CD8-positive, alpha-beta memory T cell (primary cell): ENCODE data around the gene STAB2. TPM values are rescaled to one million over a fixed set of nuclear protein-coding genes. Genes with fewer than 3 reads are reported as not detected.

Experiments
- CTCF ChIA-PET: fragments of 350-600 bp; sonication (Branson Sonifier 250); formaldehyde crosslinking; loops from one replicate; lab custom pipeline; 2021; ENCODE audit warnings: antibody characterized with exemption; lab: Charles Lee
- POLR2A ChIA-PET: fragments of 350-600 bp; sonication (Branson Sonifier 250); formaldehyde crosslinking; loops from one replicate; lab custom pipeline; 2021; ENCODE audit warnings: antibody characterized with exemption; lab: Charles Lee
- DNase-seq, 5 donors: peaks; one replicate each; pipeline versions ENCODE4 v3.0.0 to v3.0.0-alpha.2; 2020 to 2022; ENCODE audit warnings: mixed read lengths in 1 of 5
- H3K27ac ChIP-seq: one replicate; pipeline ENCODE4 v1.7.0; 2013; ENCODE audit warnings: low read depth, mild to moderate bottlenecking, low read length, moderate library complexity
- H3K27me3 ChIP-seq: 2 replicates; pipeline ENCODE4 v1.7.0; 2013; ENCODE audit warnings: low read length, mild to moderate bottlenecking; ENCODE audit not compliant: insufficient read depth, poor library complexity, severe bottlenecking
- H3K36me3 ChIP-seq: 2 replicates; pipeline ENCODE4 v1.7.0; 2013; ENCODE audit warnings: mild to moderate bottlenecking, low read length, moderate library complexity; ENCODE audit not compliant: insufficient read depth
- H3K4me1 ChIP-seq: 2 replicates; pipeline ENCODE4 v1.7.0; 2013; ENCODE audit warnings: mild to moderate bottlenecking, low read length, moderate library complexity; ENCODE audit not compliant: insufficient read depth
- H3K4me3 ChIP-seq: 2 replicates; pipeline ENCODE4 v1.7.0; 2013; ENCODE audit warnings: mild to moderate bottlenecking, low read length
- H3K9me3 ChIP-seq: 2 replicates; pipeline ENCODE4 v1.7.0; 2013; ENCODE audit warnings: mild to moderate bottlenecking, low read length
- H3K27ac Mint-ChIP-seq, 8 donors: one replicate each; pipeline ENCODE4 v1.8.0; 2020 to 2021; ENCODE audit warnings: mixed read lengths in 8 of 8, mild to moderate bottlenecking in 6 of 8, inconsistent platforms in 3 of 8, moderate library complexity in 3 of 8
- H3K27me3 Mint-ChIP-seq, 2 donors: one replicate each; pipeline ENCODE4 v1.8.0; 2020 to 2021; ENCODE audit warnings: mixed read lengths in 2 of 2, mild to moderate bottlenecking in 1 of 2, moderate library complexity in 1 of 2
- H3K36me3 Mint-ChIP-seq, 3 donors: one replicate each; pipeline ENCODE4 v1.8.0; 2020 to 2021; ENCODE audit warnings: mixed read lengths in 3 of 3, inconsistent platforms in 1 of 3, mild to moderate bottlenecking in 1 of 3
- H3K4me1 Mint-ChIP-seq, 3 donors: one replicate each; pipeline ENCODE4 v1.8.0; 2020 to 2021; ENCODE audit warnings: mixed read lengths in 3 of 3, inconsistent platforms in 1 of 3, mild to moderate bottlenecking in 1 of 3
- H3K4me3 Mint-ChIP-seq, 7 donors: one replicate each; pipeline ENCODE4 v1.8.0; 2020 to 2021; ENCODE audit warnings: mixed read lengths in 7 of 7, mild to moderate bottlenecking in 6 of 7, moderate library complexity in 4 of 7, inconsistent platforms in 2 of 7
- H3K9me3 Mint-ChIP-seq, 5 donors: one replicate each; pipeline ENCODE4 v1.8.0; 2020 to 2022; ENCODE audit warnings: mixed read lengths in 5 of 5, mild to moderate bottlenecking in 3 of 5, moderate library complexity in 2 of 5, inconsistent platforms in 1 of 5
- polyA plus RNA-seq: library from polyadenylated mRNA; unstranded; fragments of 300-500 nt; fragmentation: Illumina TruSeq; gene quantifications from one replicate; pipeline ENCODE4 v1.2.3, GENCODE V29; 2021
- total RNA-seq, 2 experiments: library from RNA; stranded (reverse); gene quantifications; one replicate each; pipeline ENCODE4 v1.2.3, GENCODE V29; 2021

Gene STAB2
- total and polyA plus RNA-seq, 3 experiments from 2014 or later, result not detected

- Mint-ChIP-seq H3K4me3 (no peak overlapping the region), H3K27me3 (peaks cover 4 to 22% of the 10 kb centered on the region in 2 donors), H3K27ac (no peak overlapping the region), H3K4me1 (no peaks in the 10 kb centered on the region), H3K9me3 (no peaks in the 10 kb centered on the region), H3K36me3 (no peaks in the 10 kb centered on the region)
- Histone ChIP-seq H3K4me1 (no peaks in the 10 kb centered on the region), H3K4me3 (no peak overlapping the region), H3K9me3 (no peaks in the 10 kb centered on the region), H3K36me3 (no peaks in the 10 kb centered on the region), H3K27me3 (no peaks in the 10 kb centered on the region), H3K27ac (no peak overlapping the region)
- ChIA-PET POLR2A (no interaction called here), CTCF (interaction anchor here (1.8 kb wide), 1 partner anchor 10 kb away, joined by 4 read pairs; no protein-coding TSS in a partner anchor)
- no peak for DNase-seq
These were observed 101.4 kb downstream of the STAB2 start for GRCh38 chr12:103688376-103689063.

GRCh38 chr12:103690426-103690825, 103.4 kb downstream of the STAB2 start:
- H3K27me3 ChIP-seq, result no peaks in the 10 kb centered on the region
- Mint-ChIP-seq H3K4me3 (no peak overlapping the region), H3K27ac (no peak overlapping the region), H3K27me3 (peaks cover 4 to 20% of the 10 kb centered on the region in 2 donors), H3K36me3 (no peaks in the 10 kb centered on the region), H3K4me1 (no peaks in the 10 kb centered on the region), H3K9me3 (no peaks in the 10 kb centered on the region)
- ChIA-PET POLR2A (no interaction called here), CTCF (no interaction called here)
- no peak overlapping the region for H3K4me3 ChIP-seq
- no peaks in the 10 kb centered on the region for H3K9me3 ChIP-seq
- no peak for DNase-seq
- no peaks in the 10 kb centered on the region for H3K4me1 ChIP-seq
- H3K36me3 ChIP-seq, result no peaks in the 10 kb centered on the region
- H3K27ac ChIP-seq, result no peak overlapping the region

GRCh38 chr12:103691063-103691462, 104.0 kb downstream of the STAB2 start:
- no peaks in the 10 kb centered on the region for H3K4me1 Mint-ChIP-seq
- no peaks in the 10 kb centered on the region for H3K9me3 Mint-ChIP-seq
- peaks cover 4 to 20% of the 10 kb centered on the region in 2 donors for H3K27me3 Mint-ChIP-seq
- Histone ChIP-seq H3K9me3 (no peaks in the 10 kb centered on the region), H3K36me3 (no peaks in the 10 kb centered on the region), H3K4me3 (no peak overlapping the region), H3K27me3 (no peaks in the 10 kb centered on the region), H3K4me1 (no peaks in the 10 kb centered on the region), H3K27ac (no peak overlapping the region)
- no peak overlapping the region for H3K27ac Mint-ChIP-seq
- no peaks in the 10 kb centered on the region for H3K36me3 Mint-ChIP-seq
- ChIA-PET CTCF (no interaction called here), POLR2A (no interaction called here)
- no peak for DNase-seq
- no peak overlapping the region for H3K4me3 Mint-ChIP-seq

GRCh38 chr12:103696101-103696500, 109.0 kb downstream of the STAB2 start:
- H3K4me3 Mint-ChIP-seq, result no peak overlapping the region
- H3K36me3 Mint-ChIP-seq, result no peaks in the 10 kb centered on the region
- Histone ChIP-seq H3K4me1 (no peaks in the 10 kb centered on the region), H3K27ac (no peak overlapping the region), H3K27me3 (no peaks in the 10 kb centered on the region), H3K9me3 (no peaks in the 10 kb centered on the region), H3K4me3 (no peak overlapping the region), H3K36me3 (no peaks in the 10 kb centered on the region)
- ChIA-PET POLR2A (no interaction called here), CTCF (no interaction called here)
- no peak for DNase-seq
- H3K27ac Mint-ChIP-seq, result no peak overlapping the region
- H3K9me3 Mint-ChIP-seq, result no peaks in the 10 kb centered on the region
- no peaks in the 10 kb centered on the region for H3K4me1 Mint-ChIP-seq
- H3K27me3 Mint-ChIP-seq, result peaks cover 0 to 11% of the 10 kb centered on the region in 2 donors

GRCh38 chr12:103697971-103698751, 111.1 kb downstream of the STAB2 start:
- DNase-seq, result no peak
- H3K27me3 Mint-ChIP-seq, result peaks cover 3 to 7% of the 10 kb centered on the region in 2 donors
- Histone ChIP-seq H3K9me3 (no peaks in the 10 kb centered on the region), H3K27me3 (no peaks in the 10 kb centered on the region), H3K4me3 (no peak overlapping the region), H3K36me3 (no peaks in the 10 kb centered on the region), H3K4me1 (no peaks in the 10 kb centered on the region), H3K27ac (no peak overlapping the region)
- ChIA-PET CTCF (interaction anchor here (0.9 kb wide), 1 partner anchor 21 kb away, joined by 3 read pairs; no protein-coding TSS in a partner anchor), POLR2A (no interaction called here)
- H3K36me3 Mint-ChIP-seq, result no peaks in the 10 kb centered on the region
- H3K9me3 Mint-ChIP-seq, result no peaks in the 10 kb centered on the region
- no peaks in the 10 kb centered on the region for H3K4me1 Mint-ChIP-seq
- H3K27ac Mint-ChIP-seq, result no peak overlapping the region
- H3K4me3 Mint-ChIP-seq, result no peak overlapping the region

DNA sequence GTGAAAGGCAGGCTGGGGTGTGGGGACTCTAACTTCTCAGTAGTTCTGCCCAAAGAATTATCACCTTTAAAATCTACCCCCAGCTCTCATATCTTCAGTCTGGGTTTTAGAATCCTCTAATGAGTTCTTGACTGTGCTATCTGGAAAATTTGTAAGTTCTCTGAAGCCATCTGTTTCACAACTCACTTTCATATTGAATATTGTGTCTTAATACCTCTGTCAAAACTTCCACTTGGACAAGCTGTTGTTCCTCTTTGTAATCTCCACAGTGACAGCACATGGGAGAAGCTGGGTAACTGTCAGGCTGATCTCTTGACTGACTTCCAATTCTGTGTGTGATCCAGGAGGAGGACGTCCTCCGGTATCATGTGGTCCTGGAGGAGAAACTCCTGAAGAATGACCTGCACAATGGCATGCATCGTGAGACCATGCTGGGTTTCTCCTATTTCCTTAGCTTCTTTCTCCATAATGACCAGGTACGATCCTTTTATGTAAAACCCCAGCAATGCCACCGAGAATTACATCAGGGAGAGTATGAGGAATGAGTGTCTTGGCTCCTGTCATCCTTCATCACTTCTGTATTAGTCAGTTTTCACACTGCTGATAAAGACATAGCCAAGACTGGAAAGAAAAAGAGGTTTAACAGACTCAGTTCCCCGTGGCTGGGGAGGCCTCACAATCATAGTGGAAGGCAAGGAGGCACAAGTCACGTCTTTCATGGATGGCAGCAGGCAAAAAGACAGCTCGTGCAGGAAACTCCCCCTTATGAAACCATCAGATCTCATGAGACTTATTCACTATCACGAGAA, 111.9 kb downstream of the STAB2 start:
- no peak overlapping the region for H3K27ac ChIP-seq
- Mint-ChIP-seq H3K4me1 (no peaks in the 10 kb centered on the region), H3K27ac (no peak overlapping the region), H3K27me3 (peaks cover 8 to 13% of the 10 kb centered on the region in 2 donors), H3K9me3 (no peaks in the 10 kb centered on the region), H3K4me3 (no peak overlapping the region), H3K36me3 (no peaks in the 10 kb centered on the region)
- no peaks in the 10 kb centered on the region for H3K36me3 ChIP-seq
- no peak overlapping the region for H3K4me3 ChIP-seq
- POLR2A ChIA-PET, result no interaction called here
- no peaks in the 10 kb centered on the region for H3K27me3 ChIP-seq
- H3K4me1 ChIP-seq, result no peaks in the 10 kb centered on the region
- no peaks in the 10 kb centered on the region for H3K9me3 ChIP-seq
- DNase-seq, result no peak
- CTCF ChIA-PET, result interaction anchor here (0.9 kb wide), 1 partner anchor 22 kb away, joined by 3 read pairs; no protein-coding TSS in a partner anchor

GRCh38 chr12:103705098-103705497, 118.0 kb downstream of the STAB2 start:
- Mint-ChIP-seq H3K9me3 (peaks cover 0 to 2% (median 0%) of the 10 kb centered on the region in 5 donors), H3K4me1 (no peaks in the 10 kb centered on the region), H3K27me3 (peaks cover 13 to 36% of the 10 kb centered on the region in 2 donors), H3K4me3 (no peak overlapping the region), H3K36me3 (no peaks in the 10 kb centered on the region), H3K27ac (no peak overlapping the region)
- Histone ChIP-seq H3K27ac (no peak overlapping the region), H3K27me3 (no peaks in the 10 kb centered on the region), H3K36me3 (no peaks in the 10 kb centered on the region), H3K4me3 (no peak overlapping the region), H3K4me1 (no peaks in the 10 kb centered on the region), H3K9me3 (no peaks in the 10 kb centered on the region)
- DNase-seq, result no peak
- ChIA-PET POLR2A (no interaction called here), CTCF (no interaction called here)
